G401.6 (cell line): ENCODE measurements around the gene PPP1R12A.
"Not testable (repeated sequence)": the region's sequence is repeated elsewhere in the genome, so short reads cannot be mapped to it uniquely, and the experiment has no call there.

ENCODE experiments used
- FAIRE-seq: peaks from 2 replicates; lab custom pipeline; 2012; peaks lifted over from hg19 to GRCh38; lab: Jason Lieb, UNC

PPP1R12A gene

GRCh38 chr12:79841248-79841877, 93.5 kb downstream of the PPP1R12A start:
- FAIRE-seq: no peak

GRCh38 chr12:79838359-79838758, 96.5 kb downstream of the PPP1R12A start:
- FAIRE-seq: no peak

DNA sequence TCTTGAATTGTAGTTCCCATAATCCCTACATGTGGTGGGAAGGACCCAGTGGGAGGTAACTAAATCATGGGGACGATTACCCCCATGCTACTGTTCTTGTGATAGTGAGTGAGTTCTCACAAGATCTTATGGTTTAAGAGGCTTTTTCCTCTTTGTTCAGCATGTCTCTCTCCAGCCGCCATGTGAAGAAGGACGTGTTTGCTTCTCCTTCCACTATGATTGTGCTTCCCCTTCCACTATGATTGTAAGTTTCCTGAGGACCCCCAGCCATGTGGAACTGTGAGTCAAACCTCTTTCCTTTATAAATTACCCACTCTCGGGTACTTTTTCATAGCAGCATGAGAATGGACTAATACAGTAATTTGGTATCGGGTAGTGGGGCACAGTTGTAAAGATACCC, 97.3 kb downstream of the PPP1R12A start:
- no peak for FAIRE-seq

DNA sequence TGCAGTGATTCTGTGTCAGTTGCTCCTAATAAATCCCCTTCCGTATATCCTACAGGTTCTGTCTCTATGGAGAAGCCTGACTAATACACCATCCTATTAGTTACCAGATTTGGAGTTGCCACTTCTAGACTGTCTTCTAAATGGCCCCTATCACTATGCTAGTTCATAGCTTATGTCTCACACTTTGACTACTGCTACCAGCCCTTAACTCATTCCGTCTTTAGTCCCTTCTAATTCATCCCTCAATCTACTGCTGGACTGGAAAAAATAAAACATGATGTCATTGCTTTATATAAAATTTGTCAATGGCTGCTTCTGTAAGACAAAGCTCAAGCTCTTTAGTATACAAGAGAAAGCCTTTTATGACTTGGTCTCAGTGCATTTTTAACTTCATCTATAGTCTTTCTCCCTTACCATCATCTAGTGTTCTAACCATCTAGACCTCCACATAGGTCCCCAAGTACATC, 99.5 kb downstream of the PPP1R12A start:
- FAIRE-seq: no peak

- FAIRE-seq: no peak
These were observed 100.1 kb downstream of the PPP1R12A start for GRCh38 chr12:79834712-79835376.

DNA sequence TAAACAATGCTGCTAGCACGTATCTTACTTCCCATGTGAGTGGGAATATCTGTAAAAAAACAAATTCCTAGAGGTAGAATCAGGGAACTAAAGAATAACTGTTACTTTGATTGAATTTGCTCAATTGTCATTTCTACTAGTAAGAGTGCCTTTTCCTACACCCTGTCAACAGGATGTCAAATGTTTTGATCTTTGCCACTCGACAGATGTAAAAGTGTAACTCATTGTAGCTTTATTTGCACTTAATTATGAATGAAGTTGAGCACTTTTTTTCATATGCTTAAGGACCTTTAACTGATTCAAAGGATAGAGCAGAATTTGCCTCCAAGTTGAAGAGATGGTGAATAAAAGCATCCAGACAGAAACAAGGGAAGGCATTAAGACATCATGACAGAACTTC, 104.5 kb downstream of the PPP1R12A start:
- FAIRE-seq: no peak

- no peak for FAIRE-seq
These were observed 106.0 kb downstream of the PPP1R12A start for GRCh38 chr12:79828924-79829323.

DNA sequence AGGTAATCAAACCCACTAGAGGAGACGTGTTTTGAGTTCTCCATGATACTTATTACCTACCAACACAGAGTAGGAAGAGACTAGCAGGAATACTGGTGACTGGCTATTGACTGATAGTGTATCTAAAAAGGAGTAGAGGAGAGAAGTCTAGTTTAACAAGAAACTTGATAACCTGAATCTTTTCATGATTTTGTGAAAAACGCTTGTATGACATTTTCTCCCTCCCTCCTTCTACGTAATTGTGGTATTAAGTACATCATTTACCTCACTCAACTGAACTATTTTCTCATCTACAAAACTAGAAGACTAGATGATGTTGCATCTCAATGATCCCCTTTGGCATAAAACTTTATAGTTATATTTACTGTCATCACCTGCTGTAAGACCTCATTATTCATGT, 107.4 kb downstream of the PPP1R12A start:
- no peak for FAIRE-seq

- no peak for FAIRE-seq
These were observed 108.4 kb downstream of the PPP1R12A start for GRCh38 chr12:79826267-79827128.

GRCh38 chr12:79822475-79822874, 112.4 kb downstream of the PPP1R12A start:
- no peak for FAIRE-seq

DNA sequence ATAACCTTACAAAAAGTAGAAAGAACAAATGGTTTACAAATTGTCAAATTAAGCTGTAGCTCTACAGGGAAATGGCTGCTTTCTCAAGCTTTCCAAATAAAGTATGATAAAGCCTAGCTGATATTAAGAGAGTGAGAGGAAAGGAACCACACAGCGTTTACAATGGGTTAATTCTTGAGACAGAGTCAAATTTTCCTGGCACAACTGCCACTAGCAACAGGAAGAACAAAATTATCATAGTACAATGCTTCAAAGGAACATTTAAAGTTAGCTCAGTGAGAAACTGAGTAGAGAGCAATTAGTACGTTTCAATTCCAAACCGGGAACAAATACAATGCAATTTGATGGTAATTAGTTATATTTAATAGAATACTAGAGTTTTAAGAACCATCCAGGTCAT, 116.0 kb downstream of the PPP1R12A start:
- no peak for FAIRE-seq

DNA sequence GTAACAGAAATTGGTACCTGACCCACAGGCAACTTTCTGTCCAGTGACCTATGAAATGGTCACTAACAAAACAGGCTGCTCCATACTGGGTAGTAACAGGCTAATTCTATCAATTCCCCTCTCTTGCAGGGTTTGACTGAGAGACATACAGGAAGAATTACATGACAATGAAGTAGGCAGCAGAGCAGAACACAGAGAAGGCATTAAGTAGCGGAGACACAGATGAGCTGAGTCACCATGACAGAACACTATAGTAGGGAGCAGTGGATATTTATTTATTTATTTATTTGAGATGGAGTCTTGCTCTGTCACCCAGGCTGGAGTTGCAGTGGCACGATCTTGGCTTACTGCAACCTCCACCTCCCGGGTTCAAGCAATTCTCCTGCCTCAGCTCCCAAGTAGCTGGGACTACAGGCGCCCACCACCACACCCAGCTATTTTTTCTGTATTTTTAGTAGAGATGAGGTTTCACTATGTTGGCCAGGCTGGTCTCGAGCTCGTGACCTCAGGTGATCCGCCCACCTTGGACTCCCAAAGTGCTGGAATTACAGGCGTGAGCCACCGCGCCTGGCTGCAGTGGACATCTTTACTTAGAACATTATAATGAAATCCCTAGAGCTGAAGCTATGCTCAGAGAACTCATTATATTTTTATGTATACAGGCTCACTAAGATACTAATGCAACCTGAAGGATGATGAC, 150.4 kb downstream of the PPP1R12A start:
- FAIRE-seq: not testable (repeated sequence)

DNA sequence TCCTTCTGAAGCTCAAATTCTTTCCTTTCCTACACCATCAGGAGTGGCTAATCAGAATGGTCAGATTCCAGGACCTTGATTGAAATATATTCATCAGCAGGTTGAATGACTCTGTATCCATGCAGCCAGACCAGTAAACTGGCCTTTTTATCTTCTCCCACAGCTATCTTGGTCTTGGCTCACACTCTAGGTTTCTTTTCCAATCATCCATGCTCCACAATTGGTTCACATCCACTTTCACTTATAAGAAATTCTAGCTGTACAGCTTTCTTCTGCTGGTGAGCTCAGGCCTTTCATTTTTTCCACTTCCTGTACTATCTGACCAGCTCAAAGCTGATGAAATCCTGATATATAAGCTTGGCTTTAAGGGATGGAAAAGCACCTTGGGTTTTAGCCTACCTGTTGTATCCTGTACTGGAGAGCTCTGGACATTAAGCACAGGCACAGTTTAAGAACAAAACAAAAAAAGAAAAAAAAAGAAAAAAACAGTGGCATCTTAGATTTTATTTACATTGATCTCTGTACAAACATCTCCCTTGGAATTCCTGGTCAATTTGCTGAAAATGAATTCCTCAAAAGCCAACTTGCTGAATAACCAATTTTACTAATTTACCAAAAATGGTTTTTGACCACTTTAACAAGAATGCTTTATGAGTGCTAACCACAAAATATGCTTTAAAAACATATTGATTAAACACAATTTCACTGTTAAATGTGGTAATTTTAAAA, 152.6 kb downstream of the PPP1R12A start:
- peak; percentile 67 for FAIRE-seq

DNA sequence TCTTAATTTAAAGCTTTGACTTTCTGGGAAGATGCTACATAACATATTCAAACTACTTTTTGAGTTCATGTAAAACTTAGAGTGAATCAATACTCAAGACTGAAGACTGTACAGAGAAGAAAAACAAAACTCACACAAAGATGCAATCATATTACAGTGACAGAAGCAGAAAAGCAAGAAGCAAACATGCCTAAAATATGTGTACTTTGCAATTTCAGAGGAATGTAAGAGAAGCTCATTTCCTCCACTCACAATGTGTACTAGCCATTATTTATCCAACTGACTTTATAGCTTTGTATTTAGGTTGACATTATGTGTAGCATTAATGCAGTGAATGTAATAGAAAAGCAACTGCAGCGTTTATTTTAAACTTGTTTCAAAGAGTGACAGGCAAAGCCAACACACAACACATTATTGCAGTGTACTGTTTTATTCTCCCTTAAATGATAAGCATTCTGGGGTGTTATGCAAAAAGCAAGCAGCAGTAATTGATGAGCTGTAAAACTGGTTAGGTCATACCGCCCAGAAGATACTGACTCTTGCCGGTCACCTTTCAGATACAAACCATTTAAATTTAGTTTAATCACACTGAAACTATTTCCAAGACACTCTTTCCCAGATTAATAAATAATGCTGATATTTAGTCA, 156.0 kb downstream of the PPP1R12A start:
- peak; percentile 88 for FAIRE-seq

- FAIRE-seq: peak; percentile 96
These were observed 158.8 kb downstream of the PPP1R12A start for GRCh38 chr12:79776111-79776510.

DNA sequence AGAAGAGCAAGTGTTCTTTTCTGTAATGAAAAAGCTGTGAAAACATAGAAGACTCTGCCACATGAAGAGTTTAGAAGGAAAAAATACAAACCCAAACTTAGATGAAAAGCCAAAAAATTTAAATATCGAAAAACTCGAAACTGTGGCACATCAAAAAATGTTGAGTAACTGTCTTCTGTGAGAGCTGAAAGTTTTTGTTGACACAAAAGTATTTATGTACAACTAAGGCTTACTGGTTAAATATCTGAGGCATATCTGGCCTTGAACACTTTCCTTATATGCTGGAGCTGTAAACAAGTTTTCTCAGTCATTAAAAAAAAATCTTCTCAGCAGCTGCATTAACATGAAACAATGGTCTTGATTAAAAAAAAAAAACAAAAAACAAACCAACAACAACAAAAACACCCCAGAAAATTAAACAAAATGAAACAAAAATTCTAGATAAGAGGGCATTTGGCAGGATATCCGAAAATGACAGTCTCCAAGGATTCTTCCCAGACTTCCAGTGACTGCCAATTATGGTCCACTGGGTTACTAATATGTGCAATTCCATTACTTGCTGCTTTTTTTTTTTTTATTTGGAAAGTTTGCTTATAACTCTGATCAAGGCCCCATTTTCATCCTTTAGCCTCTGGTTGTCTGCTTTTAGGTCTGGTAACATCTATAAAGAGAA, 159.4 kb downstream of the PPP1R12A start:
- FAIRE-seq: no peak

- FAIRE-seq: no peak
These were observed 161.0 kb downstream of the PPP1R12A start for GRCh38 chr12:79773896-79774295.

GRCh38 chr12:79769860-79770485, 164.9 kb downstream of the PPP1R12A start:
- FAIRE-seq: no peak

GRCh38 chr12:79769189-79769859, 165.6 kb downstream of the PPP1R12A start:
- FAIRE-seq: no peak
